Measurements from ENCODE around the gene KIAA1143.
A peak's percentile ranks its signal among the peaks of the same experiment; 100 is the strongest.

KIAA1143 gene

DNA sequence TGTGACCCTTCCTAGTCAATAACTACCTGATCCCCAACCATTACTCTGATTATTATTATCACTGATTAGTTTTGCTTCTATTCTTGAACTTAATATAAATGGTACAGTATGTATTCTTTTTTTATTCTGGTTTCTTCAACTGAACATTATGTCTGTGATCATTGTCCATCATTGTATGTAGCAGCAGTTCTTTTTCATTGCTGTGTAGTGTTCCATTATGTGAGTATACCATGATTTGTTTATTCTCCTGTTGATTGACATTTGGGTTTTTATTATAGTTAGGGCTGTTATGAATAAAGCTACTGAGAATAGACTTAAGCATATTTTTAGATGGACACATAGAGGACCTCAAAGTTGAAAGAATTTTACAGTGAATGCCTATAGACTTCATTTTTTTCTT, 2.8 kb upstream of the KIAA1143 start:
- no peak overlapping the region for H3K4me3 ChIP-seq (ENCODE audit: low read length)
- H3K4me1 ChIP-seq (ENCODE audit: low read length): peaks cover 6% of the 10 kb centered on the region
- H3K79me2 ChIP-seq (ENCODE audit: low read length): peaks cover 93% of the 10 kb centered on the region
- H3K9me3 ChIP-seq (ENCODE audit: insufficient read depth, low read length): peaks cover 13% of the 10 kb centered on the region
- H3K36me3 ChIP-seq (replicated peaks; ENCODE audit: low read depth, low read length): peaks cover 41% of the 10 kb centered on the region
- TF ChIP-seq, protein P1, sequence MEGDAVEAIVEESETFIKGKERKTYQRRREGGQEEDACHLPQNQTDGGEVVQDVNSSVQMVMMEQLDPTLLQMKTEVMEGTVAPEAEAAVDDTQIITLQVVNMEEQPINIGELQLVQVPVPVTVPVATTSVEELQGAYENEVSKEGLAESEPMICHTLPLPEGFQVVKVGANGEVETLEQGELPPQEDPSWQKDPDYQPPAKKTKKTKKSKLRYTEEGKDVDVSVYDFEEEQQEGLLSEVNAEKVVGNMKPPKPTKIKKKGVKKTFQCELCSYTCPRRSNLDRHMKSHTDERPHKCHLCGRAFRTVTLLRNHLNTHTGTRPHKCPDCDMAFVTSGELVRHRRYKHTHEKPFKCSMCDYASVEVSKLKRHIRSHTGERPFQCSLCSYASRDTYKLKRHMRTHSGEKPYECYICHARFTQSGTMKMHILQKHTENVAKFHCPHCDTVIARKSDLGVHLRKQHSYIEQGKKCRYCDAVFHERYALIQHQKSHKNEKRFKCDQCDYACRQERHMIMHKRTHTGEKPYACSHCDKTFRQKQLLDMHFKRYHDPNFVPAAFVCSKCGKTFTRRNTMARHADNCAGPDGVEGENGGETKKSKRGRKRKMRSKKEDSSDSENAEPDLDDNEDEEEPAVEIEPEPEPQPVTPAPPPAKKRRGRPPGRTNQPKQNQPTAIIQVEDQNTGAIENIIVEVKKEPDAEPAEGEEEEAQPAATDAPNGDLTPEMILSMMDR (IDR thresholded peaks at IDR 0.05; ENCODE audit: low read depth, low read length): no peak
- no peak for TF ChIP-seq EZH2phosphoT487 (IDR thresholded peaks at IDR 0.05; ENCODE audit: low read depth)
- no peak overlapping the region for H3K4me2 ChIP-seq (ENCODE audit: low read length)
- no peak overlapping the region for H3K27ac ChIP-seq (ENCODE audit: low read length)
- no peaks in the 10 kb centered on the region for H3K27me3 ChIP-seq (ENCODE audit: low read depth, low read length)
- no peaks in the 10 kb centered on the region for H4K20me1 ChIP-seq (ENCODE audit: insufficient read depth, low read length)
- no peak overlapping the region for H2AFZ ChIP-seq (ENCODE audit: low read depth, low read length)
- H3K9ac ChIP-seq (ENCODE audit: low read length): no peak overlapping the region

DNA sequence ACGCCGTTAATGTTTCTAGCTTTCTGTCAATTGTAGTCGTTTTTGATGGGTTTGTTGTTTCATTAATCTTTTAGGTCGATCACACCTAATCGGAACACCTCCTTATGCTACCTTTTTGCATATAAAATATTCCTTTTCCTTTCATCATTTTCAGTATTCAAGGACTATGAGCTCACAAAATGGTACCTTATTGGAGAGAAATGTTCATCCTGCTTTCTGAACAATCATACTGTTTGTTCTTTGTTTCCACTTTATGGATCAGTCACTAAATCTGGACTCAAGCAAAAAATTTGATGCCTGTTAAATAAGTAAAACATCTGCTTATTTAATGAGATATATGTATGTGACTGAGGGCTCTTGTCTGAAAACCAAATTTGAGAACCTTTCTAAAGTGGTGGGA, 1.3 kb upstream of the KIAA1143 start:
- peak overlapping the region; percentile 79 for H3K4me3 ChIP-seq (ENCODE audit: low read length)
- peak overlapping the region; percentile 42; the same call in 1 of the 2 replicates for H2AFZ ChIP-seq (ENCODE audit: low read depth, low read length)
- peak overlapping the region; percentile 75 for H3K9ac ChIP-seq (ENCODE audit: low read length)
- no peak overlapping the region for H3K27ac ChIP-seq (ENCODE audit: low read length)
- TF ChIP-seq, protein P1 (IDR thresholded peaks at IDR 0.05; ENCODE audit: low read depth, low read length): no peak
- TF ChIP-seq EZH2phosphoT487 (IDR thresholded peaks at IDR 0.05; ENCODE audit: low read depth): no peak
- peaks cover 90% of the 10 kb centered on the region for H3K79me2 ChIP-seq (ENCODE audit: low read length)
- peak overlapping the region; percentile 87 for H3K4me2 ChIP-seq (ENCODE audit: low read length)
- no peaks in the 10 kb centered on the region for H3K27me3 ChIP-seq (ENCODE audit: low read depth, low read length)
- H4K20me1 ChIP-seq (ENCODE audit: insufficient read depth, low read length): no peaks in the 10 kb centered on the region
- peaks cover 6% of the 10 kb centered on the region for H3K4me1 ChIP-seq (ENCODE audit: low read length)
- peaks cover 23% of the 10 kb centered on the region for H3K9me3 ChIP-seq (ENCODE audit: insufficient read depth, low read length)
- peaks cover 49% of the 10 kb centered on the region for H3K36me3 ChIP-seq (replicated peaks; ENCODE audit: low read depth, low read length)

DNA sequence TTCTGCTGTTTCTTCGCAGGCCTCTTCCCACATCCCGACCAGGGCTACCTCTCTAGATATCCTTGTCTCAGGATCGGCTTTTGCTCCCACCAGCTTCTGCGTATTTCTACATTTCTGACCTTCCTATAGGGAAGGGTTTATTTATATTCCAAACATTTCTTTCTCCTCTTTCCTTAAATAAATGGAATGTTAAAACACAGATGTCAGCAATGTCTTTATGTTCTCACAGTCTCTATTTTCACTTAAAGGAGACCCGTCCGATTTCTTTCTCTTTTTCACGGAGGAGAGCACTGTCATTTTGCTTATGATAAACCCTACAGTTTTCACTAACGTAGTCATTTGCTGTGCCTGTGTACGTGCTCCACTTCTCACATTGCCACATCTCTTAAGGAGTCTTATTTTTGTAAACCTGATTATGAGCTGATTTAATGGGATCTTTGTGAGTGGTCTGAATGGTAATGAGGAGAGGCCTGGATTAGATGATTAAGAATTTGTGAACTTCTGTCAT, 805 bp upstream of the KIAA1143 start:
- TF ChIP-seq, protein P1 (IDR thresholded peaks at IDR 0.05; ENCODE audit: low read depth, low read length): no peak
- no peak for TF ChIP-seq EZH2phosphoT487 (IDR thresholded peaks at IDR 0.05; ENCODE audit: low read depth)
- Histone ChIP-seq H3K4me3 (ENCODE audit: low read length) (peak overlapping the region; percentile 79), H3K4me2 (ENCODE audit: low read length) (peak overlapping the region; percentile 87), H3K79me2 (ENCODE audit: low read length) (peaks cover 90% of the 10 kb centered on the region), H3K36me3 (replicated peaks; ENCODE audit: low read depth, low read length) (peaks cover 52% of the 10 kb centered on the region), H2AFZ (ENCODE audit: low read depth, low read length) (peak overlapping the region; percentile 42), H3K27me3 (ENCODE audit: low read depth, low read length) (no peaks in the 10 kb centered on the region), H3K4me1 (ENCODE audit: low read length) (peaks cover 6% of the 10 kb centered on the region), H3K9ac (ENCODE audit: low read length) (peak overlapping the region; percentile 75), H4K20me1 (ENCODE audit: insufficient read depth, low read length) (no peaks in the 10 kb centered on the region), H3K9me3 (ENCODE audit: insufficient read depth, low read length) (peaks cover 27% of the 10 kb centered on the region), H3K27ac (ENCODE audit: low read length) (peak overlapping the region; percentile 46)

DNA sequence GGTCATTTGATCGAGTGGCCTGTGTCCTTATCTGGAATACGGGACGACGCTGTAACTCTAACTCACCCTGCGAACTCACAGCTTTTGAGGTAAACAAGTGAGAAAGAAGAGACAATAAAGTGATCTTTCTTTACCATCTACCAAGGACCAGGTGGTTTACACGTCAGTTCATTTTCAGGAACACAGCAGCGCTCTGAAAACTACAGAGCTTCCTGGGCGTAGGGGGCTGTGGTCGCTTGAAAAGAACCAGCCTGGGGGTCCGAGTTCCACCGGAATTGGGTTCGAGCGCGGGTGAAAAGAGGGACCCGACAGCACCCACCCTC, 357 bp downstream of the KIAA1143 start:
- Histone ChIP-seq H3K9me3 (ENCODE audit: insufficient read depth, low read length) (peaks cover 31% of the 10 kb centered on the region), H3K4me2 (ENCODE audit: low read length) (peak overlapping the region; percentile 83), H3K9ac (ENCODE audit: low read length) (peak overlapping the region; percentile 75), H3K79me2 (ENCODE audit: low read length) (peaks cover 93% of the 10 kb centered on the region), H4K20me1 (ENCODE audit: insufficient read depth, low read length) (no peaks in the 10 kb centered on the region), H3K27ac (ENCODE audit: low read length) (peak overlapping the region; percentile 56), H3K4me3 (ENCODE audit: low read length) (peak overlapping the region; percentile 79), H3K36me3 (replicated peaks; ENCODE audit: low read depth, low read length) (peaks cover 55% of the 10 kb centered on the region), H3K4me1 (ENCODE audit: low read length) (peaks cover 6% of the 10 kb centered on the region), H3K27me3 (ENCODE audit: low read depth, low read length) (no peaks in the 10 kb centered on the region), H2AFZ (ENCODE audit: low read depth, low read length) (peak overlapping the region; percentile 94)
- TF ChIP-seq, protein P1 (IDR thresholded peaks at IDR 0.05; ENCODE audit: low read depth, low read length): no peak
- no peak for TF ChIP-seq EZH2phosphoT487 (IDR thresholded peaks at IDR 0.05; ENCODE audit: low read depth)
